Endothelial cell of umbilical vein (primary cell): ENCODE results near the gene AKAP17A. TPM values are rescaled to one million over a fixed set of nuclear protein-coding genes. Genes with fewer than 3 reads are reported as not detected.

Experiments
- BruUV-seq: library from RNA; stranded (reverse); fragments of 400-500 nt; replicated peaks from 2 replicates; lab custom pipeline; 2021; lab: Mats Ljungman, UMichigan
- CTCF ChIA-PET: fragments of 300-600, 350-600 bp; sonication (Branson Sonifier 250); formaldehyde crosslinking; loops from one replicate; lab custom pipeline; 2021; ENCODE audit warnings: antibody characterized with exemption, inconsistent platforms; lab: Charles Lee
- POLR2A ChIA-PET: fragments of 300-600, 350-600 bp; sonication (Branson Sonifier 250); formaldehyde crosslinking; loops from one replicate; lab custom pipeline; 2021; ENCODE audit warnings: antibody characterized with exemption, inconsistent platforms; lab: Charles Lee
- DNase-seq: peaks from one replicate; pipeline ENCODE4 v3.0.0-alpha.2; 2011; ENCODE audit warnings: low read depth, low spot score
- FAIRE-seq: peaks from 2 replicates; lab custom pipeline; 2011; peaks lifted over from hg19 to GRCh38; lab: Jason Lieb, UNC
- H2AFZ ChIP-seq: 2 replicates; pipeline ENCODE4 v1.6.0; 2012; ENCODE audit warnings: low read depth, low read length, control low read depth, inconsistent platforms
- H3K27ac ChIP-seq: 2 replicates; pipeline ENCODE4 v1.5.1; 2011; ENCODE audit warnings: low read depth, mild to moderate bottlenecking, control low read depth, low read length, moderate library complexity; ENCODE audit not compliant: insufficient read depth
- H3K27me3 ChIP-seq, 2 experiments: 2 replicates each; pipeline versions ENCODE4 v1.6.0 to v1.6.1; 2011; ENCODE audit warnings: low read length in 2 of 2, mixed read lengths in 1 of 2; ENCODE audit not compliant: control insufficient read depth in 2 of 2, insufficient read depth in 2 of 2
- H3K36me3 ChIP-seq, 2 experiments: 2 replicates in 1 of 2; 3 replicates in 1 of 2; pipeline ENCODE4 v1.5.1; 2011; ENCODE audit warnings: low read length in 2 of 2, mild to moderate bottlenecking in 1 of 2, moderate library complexity in 1 of 2; ENCODE audit not compliant: control insufficient read depth in 2 of 2, insufficient read depth in 2 of 2; ENCODE audit errors: extremely low read depth in 1 of 2
- H3K4me1 ChIP-seq: 3 replicates; pipeline ENCODE4 v1.5.1; 2011; ENCODE audit warnings: mild to moderate bottlenecking, low read length; ENCODE audit not compliant: control insufficient read depth, insufficient read depth; ENCODE audit errors: extremely low read depth
- H3K4me2 ChIP-seq: 2 replicates; pipeline ENCODE4 v1.6.1; 2011; ENCODE audit warnings: low read length, control low read depth, mixed read lengths; ENCODE audit not compliant: insufficient read depth
- H3K4me3 ChIP-seq, 3 experiments: fragments of 200-600 bp in 1 of 3; sonication (generic), shearing (Covaris generic) in 1 of 3; replicated peaks in 1 of 3; 2 replicates each; pipeline ENCODE4 v1.5.1; 2011 to 2016; ENCODE audit warnings: control low read depth in 3 of 3, low read length in 3 of 3, mild to moderate bottlenecking in 2 of 3, inconsistent platforms in 1 of 3, low read depth in 1 of 3, moderate library complexity in 1 of 3; ENCODE audit not compliant: insufficient read depth in 1 of 3
- H3K79me2 ChIP-seq: 2 replicates; pipeline ENCODE4 v1.6.0; 2012; ENCODE audit warnings: low read length, inconsistent platforms; ENCODE audit not compliant: control insufficient read depth, insufficient read depth
- H3K9ac ChIP-seq: replicated peaks from 2 replicates; pipeline ENCODE3; 2011; ENCODE audit warnings: low read length, control low read depth; ENCODE audit not compliant: insufficient read depth; ENCODE audit errors: extremely low read depth
- H3K9me1 ChIP-seq: replicated peaks from 3 replicates; pipeline ENCODE4 v1.6.0; 2011; ENCODE audit warnings: mild to moderate bottlenecking, low read length; ENCODE audit not compliant: control insufficient read depth, insufficient read depth; ENCODE audit errors: extremely low read depth
- H3K9me3 ChIP-seq: replicated peaks from 2 replicates; pipeline ENCODE4 v1.5.1; 2012; ENCODE audit warnings: low read length, inconsistent platforms; ENCODE audit not compliant: control insufficient read depth, insufficient read depth
- H4K20me1 ChIP-seq: replicated peaks from 2 replicates; pipeline ENCODE3; 2011; ENCODE audit warnings: mild to moderate bottlenecking, low read length; ENCODE audit not compliant: control insufficient read depth, insufficient read depth; ENCODE audit errors: extremely low read depth
- EZH2 ChIP-seq: IDR thresholded peaks from 2 replicates; pipeline ENCODE4 v1.6.1; 2012; ENCODE audit warnings: borderline replicate concordance, low read depth, mild to moderate bottlenecking, moderate library complexity, low read length, inconsistent platforms; ENCODE audit not compliant: severe bottlenecking
- FOS ChIP-seq: IDR thresholded peaks from 2 replicates; pipeline ENCODE4 v1.6.1; 2011; ENCODE audit warnings: mild to moderate bottlenecking, low read length, moderate library complexity, borderline replicate concordance; ENCODE audit not compliant: insufficient read depth
- GATA2 ChIP-seq: IDR thresholded peaks from 2 replicates; pipeline ENCODE4 v1.7.0; 2011; ENCODE audit warnings: low read depth, mild to moderate bottlenecking, moderate library complexity, mixed read lengths, low read length; ENCODE audit not compliant: insufficient read length, insufficient read depth
- JUN ChIP-seq: IDR thresholded peaks from 2 replicates; pipeline ENCODE4 v1.6.1; 2011; ENCODE audit warnings: borderline replicate concordance, low read depth; ENCODE audit not compliant: insufficient read length, insufficient read depth
- MYC ChIP-seq: IDR thresholded peaks from one replicate; pipeline ENCODE4 v1.6.1; 2011; ENCODE audit warnings: mild to moderate bottlenecking, low read depth, low read length
- POLR2A ChIP-seq: IDR thresholded peaks from 2 replicates; pipeline ENCODE4 v1.6.1; 2012; ENCODE audit warnings: low read depth, mild to moderate bottlenecking, control low read depth, low read length
- POLR2AphosphoS5 ChIP-seq: IDR thresholded peaks from 2 replicates; pipeline ENCODE4 v1.6.1; 2012; ENCODE audit warnings: low read depth, mild to moderate bottlenecking, control low read depth, low read length, moderate library complexity; ENCODE audit not compliant: insufficient read depth
- dilution Hi-C: fragments of 300-500 bp; cut with MboI; formaldehyde crosslinking; loops from one replicate; pipeline ENCODE4 v1.15.0; 2019; ENCODE audit warnings: low sequenced_read_pairs; ENCODE audit not compliant: extremely low pct_ligation_motif_present
- intact Hi-C: fragments of 100-400 bp; cut with micrococcal nuclease; formaldehyde crosslinking; loops from one replicate; pipeline ENCODE4 v1.10.0; 2022
- polyA plus RNA-seq, 4 experiments: library from polyadenylated mRNA; depleted of rRNA in 3 of 4; stranded (reverse) in 3 of 4; unstranded in 1 of 4; fragments of >200 nt; gene quantifications; 2 replicates each; pipeline versions ENCODE4 v1.2.1 to v1.2.3, GENCODE V29; 2011 to 2012; ENCODE audit warnings: missing spikeins in 1 of 4
- total RNA-seq: library from RNA; stranded (reverse); gene quantifications from 2 replicates; pipeline ENCODE4 v1.2.3, GENCODE V29; 2021
- TF ChIP-seq, protein P1 (sequence below), 2 donors: IDR thresholded peaks; 1 replicate in 1 of 2; 2 replicates in 1 of 2; pipeline ENCODE4 v1.5.1; 2011; ENCODE audit warnings: low read length in 2 of 2, mild to moderate bottlenecking in 2 of 2, moderate library complexity in 2 of 2, control low read depth in 1 of 2, inconsistent platforms in 1 of 2, low read depth in 1 of 2; ENCODE audit not compliant: insufficient read depth in 1 of 2; ENCODE audit errors: extremely low read depth in 1 of 2
- TF ChIP-seq, protein P2 (sequence below): IDR thresholded peaks from 2 replicates; pipeline ENCODE4 v1.6.1; 2011; ENCODE audit not compliant: insufficient read depth, insufficient read length

AKAP17A gene
- total and polyA plus RNA-seq, 2 donors (not counting 3 experiments of a cell fraction or from before 2014, with no cell fraction given) = 25.9 to 45.5 TPM

DNA sequence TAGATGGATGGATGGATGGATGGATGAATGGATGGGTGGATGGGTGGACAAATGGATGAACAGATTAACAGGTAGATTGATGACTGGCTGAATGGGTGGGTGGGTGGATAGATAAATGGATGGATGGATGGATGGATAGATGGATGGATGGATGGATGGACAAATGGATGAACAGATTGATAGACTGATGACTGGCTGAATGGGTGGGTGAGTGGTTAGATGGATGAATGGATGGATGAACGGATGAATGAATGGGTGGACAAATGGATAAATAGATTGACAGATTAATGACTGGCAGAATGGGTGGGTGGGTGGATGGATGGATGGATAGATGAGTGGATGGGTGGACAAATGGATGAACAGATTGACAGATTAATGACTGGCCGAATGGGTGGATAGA is 13.6 kb upstream of the AKAP17A start:
- intact Hi-C loops = no loop called here

More for the DNA sequence above, 13.6 kb upstream of the AKAP17A start:
- dilution Hi-C loops = no loop called here
- Histone ChIP-seq H3K4me3 (no peak overlapping the region), H3K9me3 (no peaks in the 10 kb centered on the region), H3K79me2 (no peaks in the 10 kb centered on the region), H3K36me3 (no peaks in the 10 kb centered on the region), H3K27me3 (no peaks in the 10 kb centered on the region), H3K9ac (no peak overlapping the region), H2AFZ (no peak overlapping the region), H3K4me2 (no peak overlapping the region), H3K9me1 (no peaks in the 10 kb centered on the region), H3K4me1 (no peaks in the 10 kb centered on the region), H4K20me1 (no peaks in the 10 kb centered on the region), H3K27ac (no peak overlapping the region)
- ChIA-PET CTCF (no interaction called here), POLR2A (no interaction called here)
- no peak for TF ChIP-seq GATA2
- no peak for TF ChIP-seq POLR2A
- no peak for TF ChIP-seq POLR2AphosphoS5
- no peak for TF ChIP-seq JUN
- TF ChIP-seq MYC = no peak
- TF ChIP-seq FOS = no peak
- TF ChIP-seq, protein P1, sequence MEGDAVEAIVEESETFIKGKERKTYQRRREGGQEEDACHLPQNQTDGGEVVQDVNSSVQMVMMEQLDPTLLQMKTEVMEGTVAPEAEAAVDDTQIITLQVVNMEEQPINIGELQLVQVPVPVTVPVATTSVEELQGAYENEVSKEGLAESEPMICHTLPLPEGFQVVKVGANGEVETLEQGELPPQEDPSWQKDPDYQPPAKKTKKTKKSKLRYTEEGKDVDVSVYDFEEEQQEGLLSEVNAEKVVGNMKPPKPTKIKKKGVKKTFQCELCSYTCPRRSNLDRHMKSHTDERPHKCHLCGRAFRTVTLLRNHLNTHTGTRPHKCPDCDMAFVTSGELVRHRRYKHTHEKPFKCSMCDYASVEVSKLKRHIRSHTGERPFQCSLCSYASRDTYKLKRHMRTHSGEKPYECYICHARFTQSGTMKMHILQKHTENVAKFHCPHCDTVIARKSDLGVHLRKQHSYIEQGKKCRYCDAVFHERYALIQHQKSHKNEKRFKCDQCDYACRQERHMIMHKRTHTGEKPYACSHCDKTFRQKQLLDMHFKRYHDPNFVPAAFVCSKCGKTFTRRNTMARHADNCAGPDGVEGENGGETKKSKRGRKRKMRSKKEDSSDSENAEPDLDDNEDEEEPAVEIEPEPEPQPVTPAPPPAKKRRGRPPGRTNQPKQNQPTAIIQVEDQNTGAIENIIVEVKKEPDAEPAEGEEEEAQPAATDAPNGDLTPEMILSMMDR (IDR thresholded peaks at IDR 0.05; ENCODE audit: extremely low read depth in 1 of 2, insufficient read depth in 1 of 2, low read depth in 1 of 2, low read length in 2 of 2) = no peak
- no peak for TF ChIP-seq EZH2
- TF ChIP-seq, protein P2, sequence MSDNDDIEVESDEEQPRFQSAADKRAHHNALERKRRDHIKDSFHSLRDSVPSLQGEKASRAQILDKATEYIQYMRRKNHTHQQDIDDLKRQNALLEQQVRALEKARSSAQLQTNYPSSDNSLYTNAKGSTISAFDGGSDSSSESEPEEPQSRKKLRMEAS = no peak
- FAIRE-seq (no peak), DNase-seq (no peak)
- BruUV-seq = no TSS peak
